Measurements from ENCODE around the gene IQCF2.
"Not testable (repeated sequence)": the region's sequence is repeated elsewhere in the genome, so short reads cannot be mapped to it uniquely, and the experiment has no call there.

The IQCF2 gene

GRCh38 chr3:51879937-51880336, 18.5 kb downstream of the IQCF2 start:
- no peak for DNase-seq

GRCh38 chr3:51886447-51886846, 25.0 kb downstream of the IQCF2 start:
- DNase-seq, result no peak

- DNase-seq, result no peak
Observed at GRCh38 chr3:51887620-51888019, 26.2 kb downstream of the IQCF2 start.

- DNase-seq, result no peak
Observed at GRCh38 chr3:51888463-51889105, 27.2 kb downstream of the IQCF2 start.

GRCh38 chr3:51891242-51892039, 30.0 kb downstream of the IQCF2 start:
- DNase-seq, result no peak

- DNase-seq, result no peak
Observed at GRCh38 chr3:51894391-51894790, 33.0 kb downstream of the IQCF2 start.

- no peak for DNase-seq
Observed at GRCh38 chr3:51894939-51895338, 33.5 kb downstream of the IQCF2 start.

GRCh38 chr3:51896607-51897305, 35.3 kb downstream of the IQCF2 start:
- DNase-seq, result no peak

- no peak for DNase-seq
Observed at GRCh38 chr3:51897391-51897790, 36.0 kb downstream of the IQCF2 start.

GRCh38 chr3:51900043-51900442, 38.6 kb downstream of the IQCF2 start:
- not testable (repeated sequence) for DNase-seq

GRCh38 chr3:51902361-51902760, 40.9 kb downstream of the IQCF2 start:
- DNase-seq, result peak in 1 of 2 donors; percentile 14

GRCh38 chr3:51904034-51904823, 42.8 kb downstream of the IQCF2 start:
- no peak for DNase-seq

- DNase-seq, result no peak
Observed at GRCh38 chr3:51908026-51908425, 46.6 kb downstream of the IQCF2 start.

Data from activated CD4-positive, alpha-beta T cell treated with anti-CD3 and anti-CD28 coated beads for 4 hours (primary cell).